Esophagus squamous epithelium (tissue), 5 donors: ENCODE data around the gene LIG1. TPM values are rescaled to one million over a fixed set of nuclear protein-coding genes. Genes with fewer than 3 reads are reported as not detected.

Experiments
- DNase-seq: peaks from one replicate; lab custom pipeline; 2025; lab: John Stamatoyannopoulos, UW
- H3K27ac ChIP-seq, 4 donors: fragments of 200-600 bp; sonication (generic); one replicate each; pipeline ENCODE4 v1.5.1; 2016 to 2019; ENCODE audit warnings: mild to moderate bottlenecking in 1 of 4
- H3K27me3 ChIP-seq, 4 donors: fragments of 200-600 bp; sonication (generic); 1 replicate in 3 of 4; 2 replicates in 1 of 4; pipeline versions ENCODE4 v1.5.1 to v1.6.0; 2017 to 2021; ENCODE audit warnings: antibody characterized with exemption in 1 of 4
- H3K36me3 ChIP-seq, 3 donors: fragments of 200-600 bp; sonication (generic); one replicate each; pipeline ENCODE4 v1.5.1; 2016 to 2019
- H3K4me1 ChIP-seq, 3 donors: fragments of 200-600 bp; sonication (generic); one replicate each; pipeline ENCODE4 v1.5.1; 2017 to 2019
- H3K4me3 ChIP-seq, 4 donors: fragments of 200-600 bp; sonication (generic); 1 replicate in 3 of 4; 2 replicates in 1 of 4; pipeline ENCODE4 v1.5.1; 2016 to 2019; ENCODE audit warnings: mild to moderate bottlenecking in 2 of 4, moderate library complexity in 1 of 4
- H3K9me3 ChIP-seq, 3 donors: fragments of 200-600 bp; sonication (generic); one replicate each; pipeline ENCODE4 v1.5.1; 2016 to 2019
- POLR2A ChIP-seq, 4 donors: fragments of 450-650 bp; IDR thresholded peaks; one replicate each; pipeline ENCODE4 v1.6.1; 2017; ENCODE audit warnings: antibody characterized with exemption in 4 of 4, mild to moderate bottlenecking in 4 of 4, moderate library complexity in 3 of 4
- WGBS, 2 donors: methylation state at CpG; one replicate each; pipeline ENCODE4 v1.1.5; 2018; 5-methylcytosine and 5-hydroxymethylcytosine counted together
- intact Hi-C: fragments of 100-400 bp; cut with DNase I; formaldehyde crosslinking; loops from one replicate; pipeline ENCODE4 v1.15.0; 2022
- total RNA-seq, 4 donors: library from RNA; depleted of rRNA; stranded (reverse); fragments of >200 nt; gene quantifications; one replicate each; pipeline ENCODE4 v1.1.0, GENCODE V29; 2016
- TF ChIP-seq, protein P1 (sequence below), 6 experiments: fragments of 450-650 bp in 4 of 6; fragments of 200-600 bp in 2 of 6; sonication (generic) in 2 of 6; IDR thresholded peaks; one replicate each; pipeline ENCODE4 v1.5.1; 2016 to 2019; ENCODE audit warnings: antibody characterized with exemption in 6 of 6, mild to moderate bottlenecking in 4 of 6, moderate library complexity in 4 of 6
- donor health status: DM: yes; HTN: yes; CAD: no.

Gene LIG1
- total RNA-seq, 4 donors from 2014 or later = 25.7 to 44.3 (median 31.1) TPM

DNA sequence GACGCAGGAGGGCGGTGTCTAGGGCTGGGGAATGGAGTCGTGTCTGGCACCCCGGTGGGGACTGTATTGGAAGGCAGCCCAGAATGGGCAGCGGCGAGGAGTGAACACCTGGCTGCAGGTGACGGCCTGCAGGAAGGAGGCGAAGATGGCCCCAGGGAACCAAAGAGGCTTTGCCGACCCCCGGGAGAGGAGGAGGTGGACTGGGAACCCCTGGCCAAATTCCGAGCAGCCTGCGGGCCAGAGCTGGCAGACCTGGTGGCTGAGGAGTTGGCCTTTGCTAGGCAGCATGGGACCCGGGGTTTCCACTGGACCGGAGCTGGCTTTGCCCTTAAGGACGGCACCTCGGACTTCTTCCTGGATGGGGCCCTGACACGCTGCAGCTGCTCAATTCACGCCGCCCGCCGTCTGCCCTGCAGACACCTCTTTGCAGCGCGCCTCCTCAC is 26.2 kb upstream of the LIG1 start:
- Histone ChIP-seq H3K4me1 (peaks cover 0 to 13% (median 0%) of the 10 kb centered on the region in 3 donors), H3K27ac (no peak overlapping the region), H3K9me3 (no peaks in the 10 kb centered on the region), H3K36me3 (peaks cover 0 to 15% (median 0%) of the 10 kb centered on the region in 3 donors), H3K4me3 (no peak overlapping the region), H3K27me3 (peaks cover 0 to 4% (median 0%) of the 10 kb centered on the region in 4 donors)
- intact Hi-C loops = no loop called here
- WGBS, 2 donors = 56 to 62% methylated on average over 7 to 19 of the region's 23 CpGs
- no peak for TF ChIP-seq POLR2A (IDR thresholded peaks at IDR 0.05)
- TF ChIP-seq, protein P1, sequence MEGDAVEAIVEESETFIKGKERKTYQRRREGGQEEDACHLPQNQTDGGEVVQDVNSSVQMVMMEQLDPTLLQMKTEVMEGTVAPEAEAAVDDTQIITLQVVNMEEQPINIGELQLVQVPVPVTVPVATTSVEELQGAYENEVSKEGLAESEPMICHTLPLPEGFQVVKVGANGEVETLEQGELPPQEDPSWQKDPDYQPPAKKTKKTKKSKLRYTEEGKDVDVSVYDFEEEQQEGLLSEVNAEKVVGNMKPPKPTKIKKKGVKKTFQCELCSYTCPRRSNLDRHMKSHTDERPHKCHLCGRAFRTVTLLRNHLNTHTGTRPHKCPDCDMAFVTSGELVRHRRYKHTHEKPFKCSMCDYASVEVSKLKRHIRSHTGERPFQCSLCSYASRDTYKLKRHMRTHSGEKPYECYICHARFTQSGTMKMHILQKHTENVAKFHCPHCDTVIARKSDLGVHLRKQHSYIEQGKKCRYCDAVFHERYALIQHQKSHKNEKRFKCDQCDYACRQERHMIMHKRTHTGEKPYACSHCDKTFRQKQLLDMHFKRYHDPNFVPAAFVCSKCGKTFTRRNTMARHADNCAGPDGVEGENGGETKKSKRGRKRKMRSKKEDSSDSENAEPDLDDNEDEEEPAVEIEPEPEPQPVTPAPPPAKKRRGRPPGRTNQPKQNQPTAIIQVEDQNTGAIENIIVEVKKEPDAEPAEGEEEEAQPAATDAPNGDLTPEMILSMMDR (IDR thresholded peaks at IDR 0.05) = no peak
- DNase-seq = no peak

DNA sequence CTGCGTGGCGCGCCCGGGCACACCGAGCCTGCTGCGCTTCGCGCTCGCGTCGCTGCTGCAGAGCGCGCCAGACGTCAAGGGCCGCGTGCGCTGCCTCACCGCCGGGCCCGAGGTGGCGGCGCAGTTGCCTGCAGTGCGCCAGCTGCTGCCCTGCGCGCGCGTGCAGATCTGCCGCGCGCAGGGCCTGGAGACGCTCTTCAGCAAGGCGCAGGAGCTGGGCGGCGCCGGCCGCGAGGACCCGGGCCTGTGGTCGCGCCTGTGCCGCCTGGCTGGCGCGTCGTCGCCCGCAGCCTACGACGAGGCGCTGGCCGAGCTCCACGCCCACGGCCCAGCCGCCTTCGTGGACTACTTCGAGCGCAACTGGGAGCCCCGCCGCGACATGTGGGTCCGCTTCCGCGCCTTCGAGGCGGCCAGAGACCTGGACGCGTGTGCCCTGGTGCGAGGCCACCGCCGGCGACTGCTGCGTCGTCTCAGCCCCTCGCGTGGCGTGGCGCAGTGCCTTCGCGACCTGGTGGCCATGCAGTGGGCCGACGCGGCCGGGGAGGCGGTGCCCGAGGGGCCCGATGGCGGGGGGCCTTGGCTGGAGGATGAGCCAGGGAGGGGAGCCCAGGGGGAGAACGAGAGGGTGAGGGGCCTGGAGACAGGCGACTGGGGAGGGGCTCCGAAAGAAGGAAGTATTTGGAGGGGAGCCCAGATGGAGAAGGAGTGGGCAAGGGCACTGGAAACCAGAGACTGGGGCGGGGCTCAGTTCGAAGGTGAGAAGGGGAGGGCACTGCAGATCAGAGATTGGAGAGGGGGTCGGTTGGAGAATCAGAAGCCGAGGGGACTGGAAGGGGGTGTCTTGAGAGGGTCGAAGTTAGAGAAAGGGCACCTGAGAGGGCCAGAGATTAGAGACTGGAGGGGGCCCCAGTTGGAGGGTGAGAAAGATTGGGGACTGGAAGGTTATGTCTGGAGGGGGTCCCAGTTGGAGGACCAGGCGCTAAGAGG is 25.0 kb upstream of the LIG1 start:
- DNase-seq = no peak
- TF ChIP-seq POLR2A (IDR thresholded peaks at IDR 0.05) = no peak
- TF ChIP-seq, protein P1 (IDR thresholded peaks at IDR 0.05) = no peak
- Histone ChIP-seq H3K4me1 (peaks cover 0 to 13% (median 0%) of the 10 kb centered on the region in 3 donors), H3K27ac (no peak overlapping the region), H3K36me3 (peaks cover 0 to 17% (median 0%) of the 10 kb centered on the region in 3 donors), H3K4me3 (no peak overlapping the region), H3K9me3 (no peaks in the 10 kb centered on the region), H3K27me3 (peaks cover 0 to 4% (median 0%) of the 10 kb centered on the region in 4 donors)
- intact Hi-C loops = no loop called here
- 66 to 68% methylated on average over 9 to 29 of the region's 95 CpGs for WGBS, 2 donors

- no peak for DNase-seq
- intact Hi-C loops = no loop called here
- Histone ChIP-seq H3K36me3 (peaks cover 0 to 18% (median 0%) of the 10 kb centered on the region in 3 donors), H3K27ac (no peak overlapping the region), H3K27me3 (peaks cover 0 to 4% (median 0%) of the 10 kb centered on the region in 4 donors), H3K9me3 (no peaks in the 10 kb centered on the region), H3K4me3 (no peak overlapping the region), H3K4me1 (peaks cover 0 to 13% (median 0%) of the 10 kb centered on the region in 3 donors)
- 64 to 67% methylated on average over 21 to 23 of the region's 36 CpGs for WGBS, 2 donors
- TF ChIP-seq POLR2A (IDR thresholded peaks at IDR 0.05) = no peak
- TF ChIP-seq, protein P1 (IDR thresholded peaks at IDR 0.05) = peak; percentile 12 to 53 (median 24)
Observed at GRCh38 chr19:48194041-48194843, 24.1 kb upstream of the LIG1 start.

GRCh38 chr19:48192750-48193149 is 22.6 kb upstream of the LIG1 start:
- Histone ChIP-seq H3K4me1 (peaks cover 0 to 13% (median 0%) of the 10 kb centered on the region in 3 donors), H3K9me3 (no peaks in the 10 kb centered on the region), H3K4me3 (no peak overlapping the region), H3K36me3 (peaks cover 0 to 23% (median 0%) of the 10 kb centered on the region in 3 donors), H3K27ac (no peak overlapping the region), H3K27me3 (peaks cover 0 to 4% (median 0%) of the 10 kb centered on the region in 4 donors)
- 81 to 83% methylated on average over 6 of the region's 7 CpGs for WGBS, 2 donors
- DNase-seq = no peak
- intact Hi-C loops = no loop called here
- no peak for TF ChIP-seq POLR2A (IDR thresholded peaks at IDR 0.05)
- TF ChIP-seq, protein P1 (IDR thresholded peaks at IDR 0.05) = no peak
